HEK293 (cell line): ENCODE results near the gene NEK8.

Source experiments
- CTCF ChIA-PET: fragments of 350-600 bp; formaldehyde crosslinking; extraction: SDS; loops from one replicate; lab custom pipeline; 2021; ENCODE audit warnings: antibody characterized with exemption; lab: Yijun Ruan, JAX
- POLR2A ChIA-PET: fragments of 300-600 bp; formaldehyde crosslinking; extraction: SDS; loops from one replicate; lab custom pipeline; 2020; ENCODE audit warnings: antibody characterized with exemption, inconsistent platforms; lab: Yijun Ruan, JAX
- H3K27ac ChIP-seq: fragments of 200-500 bp; sonication (Bioruptor generic); 2 replicates; pipeline ENCODE4 v1.5.1; 2014; ENCODE audit warnings: low read depth, low read length, control low read depth, inconsistent platforms; ENCODE audit errors: extremely low read depth
- H3K36me3 ChIP-seq, 2 experiments: fragments of 200-500 bp in 1 of 2; sonication (Bioruptor generic) in 1 of 2; 1 replicate in 1 of 2; 2 replicates in 1 of 2; pipeline ENCODE4 v1.5.1; 2014 to 2017; ENCODE audit warnings: inconsistent platforms in 2 of 2, low read length in 2 of 2; ENCODE audit not compliant: control insufficient read depth in 2 of 2, insufficient read depth in 1 of 2
- H3K4me1 ChIP-seq: fragments of 200-500 bp; sonication (Bioruptor generic); 2 replicates; pipeline ENCODE4 v1.5.1; 2014; ENCODE audit warnings: mild to moderate bottlenecking, low read length, inconsistent platforms; ENCODE audit not compliant: control insufficient read depth, insufficient read depth
- H3K4me3 ChIP-seq: 2 replicates; pipeline ENCODE4 v1.5.1; 2011; ENCODE audit warnings: low read depth, mild to moderate bottlenecking, control low read depth, low read length, moderate library complexity
- H3K9me3 ChIP-seq: fragments of 200-500 bp; sonication (Bioruptor generic); 2 replicates; pipeline ENCODE4 v1.5.1; 2014; ENCODE audit warnings: low read depth, low read length, inconsistent platforms; ENCODE audit not compliant: control insufficient read depth, insufficient read depth
- GLIS1 ChIP-seq: fragments of 450-650 bp; formaldehyde crosslinking; IDR thresholded peaks from 2 replicates; pipeline ENCODE4 v1.5.1; 2016; ENCODE audit warnings: missing biosample characterization, missing genetic modification characterization
- KLF10 ChIP-seq: fragments of 450-650 bp; IDR thresholded peaks from 2 replicates; pipeline ENCODE4 v1.5.1; 2018; ENCODE audit warnings: missing biosample characterization, mild to moderate bottlenecking, missing genetic modification characterization
- KLF8 ChIP-seq: fragments of 450-650 bp; formaldehyde crosslinking; IDR thresholded peaks from 2 replicates; pipeline ENCODE4 v1.5.1; 2016; ENCODE audit warnings: missing biosample characterization, missing genetic modification characterization
- OSR2 ChIP-seq: fragments of 450-650 bp; formaldehyde crosslinking; IDR thresholded peaks from 2 replicates; pipeline ENCODE4 v1.5.1; 2016; ENCODE audit warnings: missing biosample characterization, missing genetic modification characterization
- SP7 ChIP-seq: fragments of 450-650 bp; formaldehyde crosslinking; IDR thresholded peaks from 2 replicates; pipeline ENCODE4 v1.5.1; 2016; ENCODE audit warnings: missing biosample characterization, missing genetic modification characterization
- ZBTB48 ChIP-seq: fragments of 450-650 bp; formaldehyde crosslinking; IDR thresholded peaks from 2 replicates; pipeline ENCODE4 v1.5.1; 2016; ENCODE audit warnings: missing biosample characterization, missing genetic modification characterization
- ZFP69B ChIP-seq: fragments of 450-650 bp; formaldehyde crosslinking; IDR thresholded peaks from 2 replicates; pipeline ENCODE4 v1.5.1; 2016; ENCODE audit warnings: missing biosample characterization, missing genetic modification characterization
- ZNF10 ChIP-seq: fragments of 450-650 bp; formaldehyde crosslinking; IDR thresholded peaks from 2 replicates; pipeline ENCODE4 v1.5.1; 2017; ENCODE audit warnings: missing biosample characterization, missing genetic modification characterization
- ZNF2 ChIP-seq: fragments of 450-650 bp; formaldehyde crosslinking; IDR thresholded peaks from 2 replicates; pipeline ENCODE4 v1.5.1; 2016; ENCODE audit warnings: missing biosample characterization, missing genetic modification characterization
- ZNF266 ChIP-seq: fragments of 450-650 bp; formaldehyde crosslinking; IDR thresholded peaks from 2 replicates; pipeline ENCODE4 v1.5.1; 2016; ENCODE audit warnings: missing biosample characterization, missing genetic modification characterization, low read depth
- ZNF311 ChIP-seq: fragments of 450-650 bp; formaldehyde crosslinking; IDR thresholded peaks from 2 replicates; pipeline ENCODE4 v1.5.1; 2017; ENCODE audit warnings: missing biosample characterization, missing genetic modification characterization, borderline replicate concordance
- ZNF391 ChIP-seq: fragments of 450-650 bp; formaldehyde crosslinking; IDR thresholded peaks from 2 replicates; pipeline ENCODE4 v1.5.1; 2016; ENCODE audit warnings: low read depth, missing biosample characterization, missing genetic modification characterization, borderline replicate concordance
- ZNF404 ChIP-seq: fragments of 450-650 bp; formaldehyde crosslinking; IDR thresholded peaks from 2 replicates; pipeline ENCODE4 v1.5.1; 2017; ENCODE audit warnings: missing biosample characterization, missing genetic modification characterization
- ZNF600 ChIP-seq: fragments of 450-650 bp; formaldehyde crosslinking; IDR thresholded peaks from 2 replicates; pipeline ENCODE4 v1.5.1; 2016; ENCODE audit warnings: missing biosample characterization, missing genetic modification characterization
- ZNF629 ChIP-seq: fragments of 450-650 bp; formaldehyde crosslinking; IDR thresholded peaks from 2 replicates; pipeline ENCODE4 v1.5.1; 2017; ENCODE audit warnings: missing biosample characterization, missing genetic modification characterization
- ZNF654 ChIP-seq: fragments of 450-650 bp; formaldehyde crosslinking; IDR thresholded peaks from 2 replicates; pipeline ENCODE4 v1.5.1; 2016; ENCODE audit warnings: low read depth, missing biosample characterization, missing genetic modification characterization
- ZNF660 ChIP-seq: fragments of 450-650 bp; IDR thresholded peaks from 2 replicates; pipeline ENCODE4 v1.5.1; 2018; ENCODE audit warnings: missing biosample characterization, mild to moderate bottlenecking, missing genetic modification characterization
- ZNF76 ChIP-seq: fragments of 450-650 bp; formaldehyde crosslinking; IDR thresholded peaks from 2 replicates; pipeline ENCODE4; 2016; ENCODE audit warnings: low read depth, missing biosample characterization, missing genetic modification characterization, borderline replicate concordance
- ZNF768 ChIP-seq: fragments of 450-650 bp; formaldehyde crosslinking; IDR thresholded peaks from 2 replicates; pipeline ENCODE4 v1.5.1; 2018; ENCODE audit warnings: missing biosample characterization, mild to moderate bottlenecking, missing genetic modification characterization
- ZSCAN30 ChIP-seq: fragments of 450-650 bp; IDR thresholded peaks from 2 replicates; pipeline ENCODE4 v1.5.1; 2018; ENCODE audit warnings: missing biosample characterization, mild to moderate bottlenecking, missing genetic modification characterization, moderate library complexity
- TF ChIP-seq, protein P1 (sequence below): fragments of 450-650 bp; formaldehyde crosslinking; IDR thresholded peaks from 2 replicates; pipeline ENCODE4 v1.5.1; 2016; ENCODE audit warnings: missing biosample characterization, missing genetic modification characterization
- TF ChIP-seq, protein P2 (sequence below): fragments of 450-650 bp; formaldehyde crosslinking; IDR thresholded peaks from 2 replicates; pipeline ENCODE4 v1.5.1; 2017; ENCODE audit warnings: missing biosample characterization, mild to moderate bottlenecking, missing genetic modification characterization, moderate library complexity
- TF ChIP-seq, protein P3 (sequence below): fragments of 450-650 bp; formaldehyde crosslinking; IDR thresholded peaks from 2 replicates; pipeline ENCODE4 v1.5.1; 2016; ENCODE audit warnings: missing biosample characterization, missing genetic modification characterization

NEK8 gene

DNA sequence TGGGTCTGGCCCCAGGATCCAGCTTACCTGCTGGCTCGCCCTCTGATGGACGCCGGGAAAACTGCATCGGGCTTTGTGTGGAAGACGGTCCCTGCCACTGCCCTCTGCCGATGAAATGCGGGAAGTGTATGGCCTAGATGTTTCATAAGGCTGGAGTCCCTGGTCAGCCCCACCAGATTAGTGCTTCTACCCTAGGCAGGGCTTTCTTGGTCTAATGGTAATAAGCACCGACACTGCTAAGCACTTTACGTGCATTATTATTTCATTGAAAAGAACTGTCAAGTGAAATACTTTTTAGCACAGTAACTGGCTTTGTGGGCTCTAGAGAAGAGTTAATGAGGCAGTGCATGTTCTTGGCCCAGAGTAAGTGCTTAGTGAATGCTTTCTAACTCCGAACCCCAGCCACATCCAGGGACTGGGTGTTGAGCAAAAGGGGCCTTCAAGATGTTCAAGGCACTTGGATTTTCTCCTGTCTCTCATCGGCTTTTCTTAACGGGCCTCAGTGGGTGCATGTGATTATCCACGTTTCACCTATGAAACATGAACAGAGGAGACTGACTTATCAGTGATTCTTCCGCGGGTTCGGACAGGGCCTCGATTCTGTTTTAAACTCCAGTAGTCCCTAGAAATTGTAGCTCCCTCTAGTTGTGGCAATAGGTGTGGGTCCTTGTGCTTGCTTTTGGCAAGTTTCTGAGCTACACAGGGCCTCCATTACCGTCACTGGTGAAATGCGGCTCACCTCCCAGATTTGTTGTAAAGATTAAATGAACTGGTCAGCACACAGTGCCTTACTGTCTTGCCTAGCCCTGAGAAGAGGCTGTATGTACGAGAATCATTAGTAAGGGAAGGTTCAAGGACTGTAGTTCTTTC, 21.8 kb downstream of the NEK8 start:
- ChIA-PET CTCF (interaction anchor here (0.6 to 16.7 kb wide), 33 partner anchors 8 to 1452 kb away, joined by 3 to 445 read pairs (median 4); partner anchors contain the start of genes BLTP2, DHRS13, FAM222B and NEK8), POLR2A (interaction anchor here (0.7 to 14.1 kb wide), 6 partner anchors 11 to 103 kb away, joined by 3 to 448 read pairs (median 3); partner anchors contain the start of genes NEK8, PROCA1, RPL23A and TLCD1)
- Histone ChIP-seq H3K27ac (0 out of 2 replicates have a peak overlapping the region, but pooled peaks have one; percentile 12), H3K4me1 (peaks cover 8% of the 10 kb centered on the region; the same call in 1 of the 2 replicates), H3K36me3 (peaks cover 7 to 69% of the 10 kb centered on the region in 2 experiments; a peak in 2 of 3 replicates), H3K4me3 (no peak overlapping the region), H3K9me3 (no peaks in the 10 kb centered on the region)
- TF ChIP-seq ZNF404 (tag by site-specific recombination), result no peak
- TF ChIP-seq, protein P1, sequence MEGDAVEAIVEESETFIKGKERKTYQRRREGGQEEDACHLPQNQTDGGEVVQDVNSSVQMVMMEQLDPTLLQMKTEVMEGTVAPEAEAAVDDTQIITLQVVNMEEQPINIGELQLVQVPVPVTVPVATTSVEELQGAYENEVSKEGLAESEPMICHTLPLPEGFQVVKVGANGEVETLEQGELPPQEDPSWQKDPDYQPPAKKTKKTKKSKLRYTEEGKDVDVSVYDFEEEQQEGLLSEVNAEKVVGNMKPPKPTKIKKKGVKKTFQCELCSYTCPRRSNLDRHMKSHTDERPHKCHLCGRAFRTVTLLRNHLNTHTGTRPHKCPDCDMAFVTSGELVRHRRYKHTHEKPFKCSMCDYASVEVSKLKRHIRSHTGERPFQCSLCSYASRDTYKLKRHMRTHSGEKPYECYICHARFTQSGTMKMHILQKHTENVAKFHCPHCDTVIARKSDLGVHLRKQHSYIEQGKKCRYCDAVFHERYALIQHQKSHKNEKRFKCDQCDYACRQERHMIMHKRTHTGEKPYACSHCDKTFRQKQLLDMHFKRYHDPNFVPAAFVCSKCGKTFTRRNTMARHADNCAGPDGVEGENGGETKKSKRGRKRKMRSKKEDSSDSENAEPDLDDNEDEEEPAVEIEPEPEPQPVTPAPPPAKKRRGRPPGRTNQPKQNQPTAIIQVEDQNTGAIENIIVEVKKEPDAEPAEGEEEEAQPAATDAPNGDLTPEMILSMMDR (tag by site-specific recombination), result peak; percentile 96
- TF ChIP-seq KLF10 (tag by site-specific recombination), result peak; percentile 58; the same call in 1 of the 2 replicates
- peak; percentile 96 for TF ChIP-seq ZNF660
- TF ChIP-seq ZNF654 (tag by site-specific recombination), result peak; percentile 82
- TF ChIP-seq ZNF2 (tag by site-specific recombination), result peak; percentile 61; the same call in 1 of the 2 replicates
- TF ChIP-seq SP7 (tag by site-specific recombination), result peak; percentile 29; the same call in 1 of the 2 replicates
- peak; percentile 96 for TF ChIP-seq ZSCAN30 (tag by site-specific recombination)
- TF ChIP-seq ZNF10, result peak; percentile 26; the same call in 1 of the 2 replicates
- TF ChIP-seq ZNF76, result 0 out of 2 replicates have a peak, but pooled peaks have one; percentile 20
- TF ChIP-seq, protein P2, sequence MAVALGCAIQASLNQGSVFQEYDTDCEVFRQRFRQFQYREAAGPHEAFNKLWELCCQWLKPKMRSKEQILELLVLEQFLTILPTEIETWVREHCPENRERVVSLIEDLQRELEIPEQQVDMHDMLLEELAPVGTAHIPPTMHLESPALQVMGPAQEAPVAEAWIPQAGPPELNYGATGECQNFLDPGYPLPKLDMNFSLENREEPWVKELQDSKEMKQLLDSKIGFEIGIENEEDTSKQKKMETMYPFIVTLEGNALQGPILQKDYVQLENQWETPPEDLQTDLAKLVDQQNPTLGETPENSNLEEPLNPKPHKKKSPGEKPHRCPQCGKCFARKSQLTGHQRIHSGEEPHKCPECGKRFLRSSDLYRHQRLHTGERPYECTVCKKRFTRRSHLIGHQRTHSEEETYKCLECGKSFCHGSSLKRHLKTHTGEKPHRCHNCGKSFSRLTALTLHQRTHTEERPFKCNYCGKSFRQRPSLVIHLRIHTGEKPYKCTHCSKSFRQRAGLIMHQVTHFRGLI, result peak; percentile 92
- TF ChIP-seq, protein P3, sequence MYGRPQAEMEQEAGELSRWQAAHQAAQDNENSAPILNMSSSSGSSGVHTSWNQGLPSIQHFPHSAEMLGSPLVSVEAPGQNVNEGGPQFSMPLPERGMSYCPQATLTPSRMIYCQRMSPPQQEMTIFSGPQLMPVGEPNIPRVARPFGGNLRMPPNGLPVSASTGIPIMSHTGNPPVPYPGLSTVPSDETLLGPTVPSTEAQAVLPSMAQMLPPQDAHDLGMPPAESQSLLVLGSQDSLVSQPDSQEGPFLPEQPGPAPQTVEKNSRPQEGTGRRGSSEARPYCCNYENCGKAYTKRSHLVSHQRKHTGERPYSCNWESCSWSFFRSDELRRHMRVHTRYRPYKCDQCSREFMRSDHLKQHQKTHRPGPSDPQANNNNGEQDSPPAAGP (tag by site-specific recombination), result peak; percentile 44; the same call in 1 of the 2 replicates
- TF ChIP-seq ZFP69B (tag by site-specific recombination), result peak; percentile 43; the same call in 1 of the 2 replicates
- no peak for TF ChIP-seq ZNF768 (tag by site-specific recombination)
- peak; percentile 93 for TF ChIP-seq ZBTB48
- TF ChIP-seq OSR2 (tag by site-specific recombination), result no peak
- no peak for TF ChIP-seq ZNF266 (tag by site-specific recombination)
- peak; percentile 39; the same call in 1 of the 2 replicates for TF ChIP-seq GLIS1 (tag by site-specific recombination)
- 0 out of 2 replicates have a peak, but pooled peaks have one; percentile 32 for TF ChIP-seq ZNF391 (tag by site-specific recombination)
- no peak for TF ChIP-seq ZNF311 (tag by site-specific recombination)
- 0 out of 2 replicates have a peak, but pooled peaks have one; percentile 43 for TF ChIP-seq KLF8 (tag by site-specific recombination)
- TF ChIP-seq ZNF600, result 0 out of 2 replicates have a peak, but pooled peaks have one; percentile 9
- TF ChIP-seq ZNF629 (tag by site-specific recombination), result peak; percentile 51
